Neuronal stem cell (in vitro differentiated cells): ENCODE results near the gene ZNF613.
"Not testable (repeated sequence)": the region's sequence is repeated elsewhere in the genome, so short reads cannot be mapped to it uniquely, and the experiment has no call there.

Experiments used
- DNase-seq: peaks from one replicate; pipeline ENCODE4 v3.0.0-alpha.2; 2013; ENCODE audit warnings: low spot score
- H2AFZ ChIP-seq: one replicate; pipeline ENCODE4 v1.6.1; 2013; ENCODE audit warnings: mild to moderate bottlenecking, low read length, inconsistent platforms
- H2AK5ac ChIP-seq: 2 replicates; pipeline ENCODE4 v1.6.1; 2013; ENCODE audit warnings: low read depth, mild to moderate bottlenecking, inconsistent platforms, low read length, moderate library complexity, mixed read lengths
- H2BK120ac ChIP-seq: 2 replicates; pipeline ENCODE4 v1.6.1; 2013; ENCODE audit warnings: low read depth, mild to moderate bottlenecking, inconsistent platforms, low read length, moderate library complexity, mixed read lengths
- H2BK12ac ChIP-seq: one replicate; pipeline ENCODE4 v1.6.1; 2013; ENCODE audit warnings: low read length, inconsistent platforms
- H2BK15ac ChIP-seq: 2 replicates; pipeline ENCODE4 v1.6.1; 2013; ENCODE audit warnings: mild to moderate bottlenecking, low read length, inconsistent platforms, mixed read lengths
- H2BK5ac ChIP-seq: one replicate; pipeline ENCODE4 v1.6.1; 2013; ENCODE audit warnings: inconsistent platforms, mild to moderate bottlenecking, low read length, moderate library complexity
- H3K14ac ChIP-seq: one replicate; pipeline ENCODE4 v1.6.1; 2013; ENCODE audit warnings: low read length, inconsistent platforms
- H3K18ac ChIP-seq: 2 replicates; pipeline ENCODE4 v1.6.1; 2013; ENCODE audit warnings: low read length, inconsistent platforms
- H3K23ac ChIP-seq: 2 replicates; pipeline ENCODE4 v1.6.1; 2013; ENCODE audit warnings: low read depth, mild to moderate bottlenecking, mixed read lengths, low read length, inconsistent platforms; ENCODE audit not compliant: poor library complexity
- H3K27ac ChIP-seq: replicated peaks from 3 replicates; pipeline ENCODE4 v1.5.1; 2013; ENCODE audit warnings: low read length, inconsistent platforms
- H3K27me3 ChIP-seq, 3 experiments: 2 replicates each; pipeline ENCODE4 v1.6.1; 2013; ENCODE audit warnings: low read length in 3 of 3, mild to moderate bottlenecking in 2 of 3, inconsistent platforms in 1 of 3, low read depth in 1 of 3, mixed read lengths in 1 of 3, moderate library complexity in 1 of 3; ENCODE audit not compliant: control insufficient read depth in 3 of 3, insufficient read depth in 3 of 3
- H3K36me3 ChIP-seq, 2 donors: replicated peaks in 1 of 2; 2 replicates each; pipeline ENCODE4 v1.6.1; 2013; ENCODE audit warnings: low read length in 2 of 2; ENCODE audit not compliant: control insufficient read depth in 2 of 2, insufficient read depth in 2 of 2
- H3K4ac ChIP-seq: 2 replicates; pipeline ENCODE4 v1.6.1; 2013; ENCODE audit warnings: inconsistent platforms, mild to moderate bottlenecking, low read length, moderate library complexity
- H3K4me1 ChIP-seq, 2 donors: 1 replicate in 1 of 2; 2 replicates in 1 of 2; pipeline ENCODE4 v1.6.1; 2013; ENCODE audit warnings: low read length in 2 of 2, low read depth in 1 of 2; ENCODE audit not compliant: control insufficient read depth in 2 of 2, insufficient read depth in 1 of 2
- H3K4me2 ChIP-seq: one replicate; pipeline ENCODE4 v1.6.1; 2013; ENCODE audit warnings: mild to moderate bottlenecking, low read length, inconsistent platforms; ENCODE audit not compliant: insufficient read depth, poor library complexity, severe bottlenecking
- H3K4me3 ChIP-seq, 2 donors: 2 replicates each; pipeline ENCODE4 v1.5.1; 2013; ENCODE audit warnings: low read length in 2 of 2, mild to moderate bottlenecking in 2 of 2, inconsistent platforms in 1 of 2, moderate library complexity in 1 of 2
- H3K79me1 ChIP-seq: one replicate; pipeline ENCODE4 v1.6.1; 2013; ENCODE audit warnings: low read depth, mild to moderate bottlenecking, inconsistent platforms, low read length, moderate library complexity
- H3K9ac ChIP-seq: one replicate; pipeline ENCODE4 v1.6.1; 2013; ENCODE audit warnings: mild to moderate bottlenecking, low read depth, low read length, inconsistent platforms; ENCODE audit not compliant: poor library complexity
- H3K9me3 ChIP-seq, 2 donors: replicated peaks in 1 of 2; 2 replicates each; pipeline versions ENCODE3 to v1.6.1; 2013; ENCODE audit warnings: low read length in 2 of 2, mild to moderate bottlenecking in 2 of 2, inconsistent platforms in 1 of 2, low read depth in 1 of 2, mixed read lengths in 1 of 2, moderate library complexity in 1 of 2; ENCODE audit not compliant: control insufficient read depth in 2 of 2, insufficient read depth in 1 of 2
- H4K8ac ChIP-seq: one replicate; pipeline ENCODE4 v1.6.1; 2013; ENCODE audit warnings: low read depth, mild to moderate bottlenecking, inconsistent platforms, low read length, moderate library complexity
- H4K91ac ChIP-seq: one replicate; pipeline ENCODE4 v1.6.1; 2013; ENCODE audit warnings: low read length, low read depth, mild to moderate bottlenecking, inconsistent platforms; ENCODE audit not compliant: poor library complexity
- WGBS, 2 donors: extraction: QIAGEN DNeasy Blood & Tissue Kit; methylation state at CpG; one replicate each; pipeline ENCODE4 v1.1.7; 2013; ENCODE audit warnings: missing lambda C conversion rate in 2 of 2, mixed read lengths in 1 of 2; ENCODE audit not compliant: insufficient read length in 2 of 2, insufficient replicate concordance in 1 of 2; ENCODE audit errors: extremely low coverage in 2 of 2; 5-methylcytosine and 5-hydroxymethylcytosine counted together

Gene ZNF613

GRCh38 chr19:51906108-51906507 lies 21.2 kb upstream of the ZNF613 start:
- not testable (repeated sequence) for H4K8ac ChIP-seq, H3K18ac ChIP-seq, H3K4ac ChIP-seq, H3K9ac ChIP-seq, H3K79me1 ChIP-seq, H4K91ac ChIP-seq, H2BK15ac ChIP-seq, H2AK5ac ChIP-seq, H2BK120ac ChIP-seq, H3K4me3 ChIP-seq, H2BK5ac ChIP-seq, H3K23ac ChIP-seq, DNase-seq, H3K27ac ChIP-seq, H3K4me2 ChIP-seq, H3K27me3 ChIP-seq, H2BK12ac ChIP-seq, H3K14ac ChIP-seq, H3K4me1 ChIP-seq
- Histone ChIP-seq H3K36me3 (peaks cover 8 to 23% of the 10 kb centered on the region in 2 donors), H3K9me3 (peaks cover 20 to 48% of the 10 kb centered on the region in 2 donors), H2AFZ (peak overlapping the region; percentile 35)
- no CpG with 5 or more reads among the region's 9 CpGs for WGBS, 2 donors

GRCh38 chr19:51907981-51908380 lies 19.3 kb upstream of the ZNF613 start:
- not testable (repeated sequence) for H3K9ac ChIP-seq, H3K4me1 ChIP-seq, H2BK120ac ChIP-seq, H4K91ac ChIP-seq, H3K27me3 ChIP-seq, H4K8ac ChIP-seq, H3K23ac ChIP-seq, H2BK12ac ChIP-seq, H3K4me3 ChIP-seq, H3K4me2 ChIP-seq, H2AFZ ChIP-seq, H2AK5ac ChIP-seq, H3K27ac ChIP-seq, H2BK15ac ChIP-seq, DNase-seq, H3K14ac ChIP-seq, H3K18ac ChIP-seq, H2BK5ac ChIP-seq, H3K4ac ChIP-seq, H3K79me1 ChIP-seq, H3K36me3 ChIP-seq
- WGBS, 2 donors: no CpG with 5 or more reads among the region's 5 CpGs
- peaks cover 10 to 30% of the 10 kb centered on the region in 2 donors for H3K9me3 ChIP-seq

GRCh38 chr19:51915324-51915867 lies 11.9 kb upstream of the ZNF613 start:
- H3K36me3 ChIP-seq: no peaks in the 10 kb centered on the region
- H3K27ac ChIP-seq: no peak overlapping the region
- no peak overlapping the region for H3K23ac ChIP-seq
- no peaks in the 10 kb centered on the region for H3K27me3 ChIP-seq
- H2BK120ac ChIP-seq: no peak overlapping the region
- H3K4me1 ChIP-seq: no peaks in the 10 kb centered on the region
- no peak overlapping the region for H3K4me2 ChIP-seq
- H3K18ac ChIP-seq: no peak overlapping the region
- H2AK5ac ChIP-seq: no peak overlapping the region
- H4K91ac ChIP-seq: no peak overlapping the region
- no peak for DNase-seq
- no peaks in the 10 kb centered on the region for H3K79me1 ChIP-seq
- no peak overlapping the region for H2BK15ac ChIP-seq
- H2AFZ ChIP-seq: no peak overlapping the region
- H2BK5ac ChIP-seq: no peak overlapping the region
- peaks cover 21 to 50% of the 10 kb centered on the region in 2 donors for H3K9me3 ChIP-seq
- no peak overlapping the region for H3K4me3 ChIP-seq
- no peak overlapping the region for H3K4ac ChIP-seq
- H3K9ac ChIP-seq: no peak overlapping the region
- no peak overlapping the region for H2BK12ac ChIP-seq
- H3K14ac ChIP-seq: no peak overlapping the region
- WGBS, 2 donors: no CpG with 5 or more reads among the region's 5 CpGs
- H4K8ac ChIP-seq: no peak overlapping the region

GRCh38 chr19:51916167-51916566 lies 11.1 kb upstream of the ZNF613 start:
- Histone ChIP-seq H3K9me3 (peaks cover 24 to 56% of the 10 kb centered on the region in 2 donors), H3K27ac (no peak overlapping the region)

More at GRCh38 chr19:51916167-51916566, 11.1 kb upstream of the ZNF613 start:
- Histone ChIP-seq H3K27me3 (no peaks in the 10 kb centered on the region), H4K91ac (no peak overlapping the region), H3K18ac (no peak overlapping the region), H3K4ac (no peak overlapping the region), H3K79me1 (no peaks in the 10 kb centered on the region), H2BK5ac (no peak overlapping the region), H3K23ac (no peak overlapping the region), H2AK5ac (no peak overlapping the region), H3K9ac (no peak overlapping the region), H2BK15ac (no peak overlapping the region), H3K4me3 (no peak overlapping the region), H2BK12ac (no peak overlapping the region), H2AFZ (no peak overlapping the region), H2BK120ac (no peak overlapping the region), H3K4me2 (no peak overlapping the region), H3K14ac (no peak overlapping the region), H4K8ac (no peak overlapping the region), H3K36me3 (no peaks in the 10 kb centered on the region), H3K4me1 (no peaks in the 10 kb centered on the region)
- WGBS, 2 donors: no CpG with 5 or more reads among the region's 1 CpG
- no peak for DNase-seq
